Right ventricle myocardium superior (tissue), 1 donor: ENCODE measurements around the gene EP400. TPM values are rescaled to one million over a fixed set of nuclear protein-coding genes. Genes with fewer than 3 reads are reported as not detected.
A peak's percentile ranks its signal among the peaks of the same experiment; 100 is the strongest.
"Not testable (repeated sequence)": the region's sequence is repeated elsewhere in the genome, so short reads cannot be mapped to it uniquely, and the experiment has no call there.

ENCODE experiments used
- ATAC-seq: fragments of 200-7000 bp; cut with Tn5 transposase; one replicate; pipeline ENCODE4 v1.9.1; 2020; ENCODE audit warnings: mild to moderate bottlenecking; ENCODE audit not compliant: poor library complexity
- DNase-seq: peaks from one replicate; pipeline ENCODE4 v3.0.0-alpha.2; 2020
- intact Hi-C: fragments of 100-400 bp; cut with DNase I; formaldehyde crosslinking; loops from one replicate; pipeline ENCODE4 v1.11.2; 2022
- total RNA-seq: library from RNA; stranded (reverse); fragmentation: NEBNext Ultra II Directional; extraction: Animal tissue kit (Norgen Biotek cat#: 25700); gene quantifications from one replicate; pipeline ENCODE4 v1.2.1, GENCODE V29; 2021
- donor health status: DM: no; HTN: yes; CAD: no; lungs with severe emphysema.

The EP400 gene
- total RNA-seq, 1 donor from 2014 or later: 12.3 TPM

DNA sequence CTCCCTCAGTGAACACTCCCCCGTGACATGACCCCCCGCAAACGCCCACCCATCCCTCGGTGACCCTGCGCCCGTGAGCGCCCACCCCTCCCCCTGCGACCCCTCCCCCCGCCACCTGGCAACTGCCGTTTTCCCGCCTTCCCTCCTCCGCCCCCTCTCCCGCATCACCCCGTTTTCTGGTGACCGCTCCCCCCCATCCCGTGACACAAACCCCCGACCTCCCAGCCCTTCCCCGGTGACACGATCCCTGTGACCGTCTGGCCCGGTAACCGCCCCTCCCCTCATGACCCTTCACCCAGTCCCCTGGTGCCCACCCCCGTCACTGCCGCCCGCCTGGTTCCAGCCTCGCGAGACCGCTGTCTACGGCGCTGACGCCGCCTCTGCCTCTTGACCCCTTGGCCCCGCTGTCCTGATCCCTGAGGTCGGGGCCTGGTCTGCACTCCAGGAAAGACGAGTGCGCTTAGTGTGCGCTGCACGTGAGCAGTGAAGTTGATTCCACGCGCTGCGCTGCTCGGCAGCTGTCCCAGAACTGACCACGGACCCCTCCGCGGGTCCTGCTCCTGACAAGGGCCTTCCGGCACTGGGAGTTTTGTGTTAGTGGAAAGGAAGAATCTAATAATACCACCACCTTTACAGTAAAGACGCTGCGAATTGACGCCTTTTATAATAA lies 135.0 kb downstream of the EP400 start:
- peak; percentile 73 for ATAC-seq
- peak; percentile 83 for DNase-seq
- intact Hi-C loops: no loop called here

DNA sequence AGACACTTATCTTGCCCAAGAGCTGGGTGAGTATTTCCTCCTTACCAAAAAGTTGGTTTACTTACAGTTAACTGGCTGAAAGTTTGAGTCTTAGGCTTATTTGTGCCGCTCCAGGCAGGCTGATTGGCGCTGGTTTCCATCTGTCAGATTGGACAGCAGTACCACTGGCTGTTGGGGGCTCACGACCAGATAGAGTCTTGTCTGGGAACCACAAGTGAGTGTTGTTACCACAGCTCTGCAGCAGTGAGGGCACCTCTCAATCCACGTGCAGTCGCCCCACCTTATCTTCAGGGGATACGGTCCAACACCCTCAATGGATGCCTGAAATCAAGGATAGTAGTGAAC lies 135.5 kb downstream of the EP400 start:
- ATAC-seq: no peak

DNA sequence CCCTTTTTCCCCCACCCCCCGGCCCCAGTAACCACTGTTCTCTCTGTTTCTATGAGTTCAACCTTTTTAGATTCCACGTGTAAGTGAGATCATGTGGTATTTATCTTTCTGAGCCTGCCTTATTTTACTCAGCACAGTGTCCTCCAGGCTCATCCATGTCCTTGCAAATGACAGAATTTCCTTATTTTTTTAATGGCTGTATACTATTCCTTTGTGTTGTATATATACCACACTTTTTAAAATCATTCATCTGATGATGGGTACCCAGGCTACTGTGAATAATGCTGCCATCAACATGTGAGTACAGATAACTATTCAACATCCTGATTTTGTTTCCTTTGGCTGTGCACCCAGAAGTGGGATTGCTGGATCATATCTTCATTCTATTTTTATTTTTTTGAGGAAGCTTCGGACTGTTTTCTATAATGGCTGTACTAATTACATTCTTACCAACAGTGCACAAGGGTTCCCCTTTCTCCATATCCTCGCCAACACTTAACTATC lies 139.7 kb downstream of the EP400 start:
- ATAC-seq (no peak), DNase-seq (no peak)
- intact Hi-C loops: no loop called here

More for the DNA sequence above, 135.5 kb downstream of the EP400 start:
- intact Hi-C loops: no loop called here
- no peak for DNase-seq

DNA sequence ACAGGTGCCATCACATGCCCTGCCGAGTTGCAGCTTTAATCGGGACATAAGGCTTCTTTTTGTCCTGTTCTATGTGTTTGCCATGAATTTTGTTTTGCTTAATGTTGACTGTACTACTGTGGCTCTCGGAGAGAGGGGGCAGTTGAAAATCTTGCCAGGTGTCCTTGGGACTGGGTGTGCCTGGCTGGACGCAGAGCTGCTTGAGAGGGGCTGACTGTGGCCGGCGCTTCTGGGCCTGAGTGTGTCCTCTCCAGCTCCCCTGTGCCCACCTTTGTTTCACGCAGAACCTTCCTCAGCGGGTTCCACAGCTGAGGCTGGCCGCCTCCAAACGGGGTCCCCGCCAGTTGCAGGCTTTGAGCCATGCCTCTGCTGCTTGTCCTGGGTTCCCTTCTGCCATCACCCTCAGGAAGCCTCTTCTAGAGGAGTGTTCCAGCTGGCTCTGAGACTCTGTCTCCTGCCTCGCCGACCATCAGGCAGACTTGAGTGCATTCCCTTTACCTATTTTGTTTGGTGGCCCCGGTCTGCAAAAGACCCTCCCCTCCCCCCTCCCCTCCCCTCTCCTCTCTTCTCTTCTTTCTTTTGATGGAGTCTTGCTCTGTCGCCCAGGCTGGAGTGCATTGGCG lies 144.6 kb downstream of the EP400 start:
- DNase-seq: no peak
- intact Hi-C loops: no loop called here
- ATAC-seq: no peak

DNA sequence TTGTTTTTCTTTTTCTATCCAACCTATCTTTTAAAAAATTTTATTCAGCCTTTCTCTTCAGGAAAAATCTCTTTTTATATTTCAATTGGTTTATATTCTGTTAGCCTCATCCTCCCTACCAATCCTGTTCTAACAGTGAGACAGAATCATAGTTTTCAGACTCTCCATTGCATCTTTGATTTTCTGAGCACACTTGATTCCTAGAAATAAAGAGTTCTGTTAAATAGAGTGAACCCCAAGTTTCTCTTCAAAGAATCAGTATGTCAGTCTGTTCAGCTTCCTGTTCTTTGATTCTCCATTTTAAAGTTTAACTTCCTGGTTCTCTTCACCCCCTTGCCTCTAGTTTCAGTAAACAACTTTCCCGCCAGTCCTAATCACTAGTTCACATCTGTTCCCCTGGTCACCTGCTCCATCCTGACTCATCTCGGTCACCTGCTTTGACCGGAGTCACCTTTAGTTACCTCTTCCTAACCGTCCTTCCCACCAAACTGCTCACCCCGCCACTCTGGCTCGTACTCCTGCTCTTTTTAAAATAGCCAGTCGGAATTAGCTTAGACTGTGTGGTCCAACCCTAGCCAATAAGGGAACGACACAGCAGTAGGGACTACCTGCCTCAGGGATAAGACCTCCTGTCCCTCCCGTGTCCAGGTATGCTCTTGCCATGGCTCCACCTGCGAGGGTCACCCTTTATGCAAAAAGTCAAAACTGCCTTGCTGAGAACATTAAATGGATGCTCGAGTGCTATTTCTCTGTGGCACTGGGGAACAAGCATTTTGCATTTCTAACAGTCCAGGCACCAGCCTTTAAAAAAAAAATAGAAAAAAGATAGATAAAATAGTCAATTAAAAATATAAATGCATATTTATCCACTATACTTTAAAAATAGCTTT lies 146.0 kb downstream of the EP400 start:
- DNase-seq (no peak), ATAC-seq (no peak)
- intact Hi-C loops: no loop called here

DNA sequence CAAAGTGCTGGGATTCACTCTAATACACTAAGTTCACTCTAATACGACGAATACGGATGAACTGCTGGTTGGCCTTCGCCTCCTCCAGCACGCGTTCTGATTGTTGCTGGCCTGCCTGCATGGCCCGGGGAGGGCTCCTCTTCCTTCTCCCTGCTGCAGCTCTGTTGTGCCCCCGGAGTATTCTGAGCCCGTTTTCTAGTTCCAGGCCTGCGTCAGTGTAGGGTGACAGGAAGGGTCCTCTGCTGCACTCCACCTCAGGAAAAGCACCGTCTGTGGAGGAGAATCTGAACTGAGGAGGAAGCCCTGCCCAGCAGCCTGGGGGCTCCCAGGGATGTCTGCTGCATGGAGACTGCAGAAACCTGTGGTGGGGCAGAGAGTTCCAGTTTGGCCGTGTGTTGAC lies 150.0 kb downstream of the EP400 start:
- ATAC-seq (no peak), DNase-seq (no peak)
- intact Hi-C loops: no loop called here

DNA sequence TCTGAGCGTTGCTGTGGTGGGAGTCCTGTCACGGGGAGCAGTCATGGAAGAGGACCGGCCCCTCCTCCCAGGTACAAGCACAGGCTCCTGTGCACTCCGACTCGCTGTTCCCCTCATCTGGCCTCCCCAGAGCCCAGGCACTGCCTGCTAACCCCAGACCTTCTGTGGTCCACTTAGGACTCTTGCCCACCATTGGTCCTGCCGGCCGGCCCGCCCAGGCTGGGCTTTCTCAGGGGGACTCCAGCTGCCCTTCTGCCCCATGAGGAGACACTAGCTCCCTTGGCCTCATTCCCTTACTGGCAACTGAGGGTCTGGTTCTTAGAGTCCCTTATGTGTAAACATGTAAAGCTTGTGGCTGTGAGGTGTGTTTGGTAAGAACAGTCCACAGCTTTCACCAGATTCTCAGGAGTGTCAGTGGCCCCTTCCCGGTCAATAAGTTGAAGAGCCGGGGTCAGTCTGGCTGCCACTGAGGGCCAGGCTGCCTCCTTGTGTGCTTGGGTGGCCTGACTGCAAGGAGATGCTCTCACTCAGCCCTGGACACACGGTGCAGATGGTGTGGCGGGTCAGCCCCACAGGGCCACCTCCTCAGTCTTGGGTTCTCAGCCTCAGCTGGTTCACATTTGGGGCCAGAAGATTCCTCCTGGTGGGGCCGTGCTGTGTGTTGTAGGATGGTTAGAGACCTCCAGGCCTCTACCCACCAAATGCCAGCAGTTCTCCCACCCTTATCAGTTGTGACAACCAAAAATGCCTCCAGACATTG lies 150.7 kb downstream of the EP400 start:
- no peak for ATAC-seq
- intact Hi-C loops: no loop called here
- DNase-seq: no peak

DNA sequence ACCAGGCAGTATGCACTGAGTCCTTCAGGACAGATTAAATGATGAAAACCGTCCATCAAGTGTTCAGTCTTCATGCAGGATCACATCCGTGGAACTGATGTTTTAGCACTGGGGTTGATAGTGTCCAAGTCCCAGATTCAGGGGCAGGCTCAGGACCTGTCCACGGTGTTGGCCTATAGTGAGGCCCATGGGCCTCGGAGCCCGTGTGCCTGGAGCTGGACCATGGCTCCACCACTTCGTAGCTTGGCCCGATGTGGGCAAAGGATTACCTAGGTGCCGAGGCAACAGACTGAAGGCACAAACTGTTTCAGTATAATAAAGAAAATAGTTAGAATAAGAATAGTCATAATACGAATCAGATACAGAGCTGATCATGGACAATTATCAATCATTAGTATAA lies 152.6 kb downstream of the EP400 start:
- DNase-seq: no peak
- intact Hi-C loops: no loop called here
- no peak for ATAC-seq

GRCh38 chr12:132103072-132103471 lies 153.3 kb downstream of the EP400 start:
- intact Hi-C loops, ATAC-seq, DNase-seq: not testable (repeated sequence)

DNA sequence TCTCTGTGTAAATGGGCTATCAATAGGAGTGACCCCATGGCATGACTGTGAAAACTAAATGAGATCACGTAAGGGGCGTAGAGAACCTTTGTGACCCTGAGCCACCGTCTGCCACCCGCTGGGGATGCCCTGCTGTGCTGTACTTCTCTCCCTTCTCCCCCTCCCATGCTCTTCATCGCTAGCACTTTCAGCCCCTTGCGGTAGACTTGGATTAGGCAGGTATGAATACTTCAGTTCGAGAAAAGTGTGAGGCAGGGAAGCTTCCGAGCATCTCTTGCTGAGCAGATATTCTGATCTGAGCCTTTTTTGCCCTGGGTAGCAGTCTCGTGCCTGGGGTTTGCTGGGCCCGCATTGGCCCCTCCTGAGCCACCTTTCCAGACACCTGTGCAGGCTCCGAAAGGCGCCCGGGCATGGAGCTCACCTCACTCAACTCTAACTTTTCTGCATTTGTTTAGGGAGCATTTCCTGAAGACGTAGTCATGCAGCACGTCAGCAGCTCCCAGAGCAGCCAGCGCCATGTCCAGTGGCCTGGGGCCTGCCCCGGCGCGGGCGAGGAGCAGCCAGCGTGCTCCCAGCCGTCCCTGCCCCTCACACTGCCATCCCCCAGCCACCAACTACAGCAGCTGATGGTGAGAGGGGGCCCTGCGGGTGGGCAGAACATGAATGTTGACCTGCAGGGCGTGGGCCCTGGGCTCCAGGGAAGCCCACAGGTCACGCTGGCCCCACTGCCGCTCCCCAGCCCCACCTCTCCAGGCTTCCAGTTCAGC lies 154.0 kb downstream of the EP400 start:
- ATAC-seq (no peak), DNase-seq (no peak)
- intact Hi-C loops: no loop called here

- ATAC-seq: no peak
- intact Hi-C loops: no loop called here
- DNase-seq: no peak
Observed at GRCh38 chr12:132105467-132105866, 155.7 kb downstream of the EP400 start.

DNA sequence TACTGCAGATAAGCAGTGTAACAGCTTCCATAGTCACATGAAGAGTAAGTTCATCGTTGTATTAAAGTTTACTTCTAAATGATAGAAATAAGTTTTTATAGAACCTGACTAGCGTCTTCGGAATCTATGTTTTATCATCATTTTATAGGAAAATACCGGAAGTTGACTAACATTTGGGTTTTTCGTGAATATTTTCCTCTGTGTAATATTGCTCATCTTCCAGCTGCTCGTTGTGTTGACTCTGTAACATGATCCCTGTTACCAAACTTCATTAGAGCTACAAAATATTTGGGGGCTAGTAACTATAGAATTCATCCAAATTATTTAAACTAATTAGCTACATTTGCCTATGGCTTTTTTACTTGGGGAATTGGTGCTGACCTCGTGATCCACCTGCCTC lies 157.2 kb downstream of the EP400 start:
- intact Hi-C loops: no loop called here
- DNase-seq (no peak), ATAC-seq (no peak)

- no peak for DNase-seq
- intact Hi-C loops: no loop called here
- ATAC-seq: no peak
Observed at GRCh38 chr12:132108211-132108832, 158.6 kb downstream of the EP400 start.

DNA sequence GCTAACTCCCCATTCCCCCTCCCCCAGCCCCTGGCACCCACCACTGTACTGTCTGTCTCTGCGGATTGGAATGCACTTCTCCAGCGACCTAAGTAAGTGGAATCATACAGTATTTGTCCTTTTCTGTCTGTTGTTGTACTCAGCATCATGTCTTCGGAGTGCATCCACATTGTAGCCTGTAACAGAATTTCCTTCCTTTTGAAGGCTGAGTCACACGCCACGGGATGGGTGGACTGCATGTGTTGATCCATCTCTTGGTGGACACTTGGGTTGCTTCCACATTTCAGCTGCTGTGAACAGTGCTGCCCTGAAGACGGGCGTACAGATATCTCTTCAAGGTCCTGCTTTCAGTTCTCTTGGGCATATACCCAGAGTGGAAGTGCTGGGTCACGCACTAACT lies 160.0 kb downstream of the EP400 start:
- ATAC-seq (no peak), DNase-seq (no peak)
- intact Hi-C loops: no loop called here

DNA sequence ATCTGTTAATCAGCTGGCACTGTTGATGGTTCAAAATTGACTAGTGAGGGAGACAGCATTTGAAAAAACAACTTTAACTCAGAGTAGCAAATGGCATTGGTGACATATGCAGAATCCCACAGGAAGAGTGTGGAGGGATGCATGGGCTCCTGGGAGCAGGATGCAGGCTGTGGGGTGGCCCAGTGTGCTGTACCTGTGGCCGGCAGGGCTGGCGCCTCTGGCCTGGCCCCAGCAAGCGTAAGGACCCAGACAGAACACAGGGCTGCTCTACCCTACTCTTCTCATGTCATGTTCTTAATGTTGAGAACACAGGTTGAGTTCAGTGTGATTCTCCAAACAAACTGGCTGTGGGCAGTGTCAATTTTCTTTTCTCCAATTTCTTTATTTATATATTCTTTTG lies 160.9 kb downstream of the EP400 start:
- intact Hi-C loops: no loop called here
- ATAC-seq (no peak), DNase-seq (no peak)

GRCh38 chr12:132111654-132112304 lies 162.0 kb downstream of the EP400 start:
- DNase-seq (no peak), ATAC-seq (no peak)
- intact Hi-C loops: no loop called here

DNA sequence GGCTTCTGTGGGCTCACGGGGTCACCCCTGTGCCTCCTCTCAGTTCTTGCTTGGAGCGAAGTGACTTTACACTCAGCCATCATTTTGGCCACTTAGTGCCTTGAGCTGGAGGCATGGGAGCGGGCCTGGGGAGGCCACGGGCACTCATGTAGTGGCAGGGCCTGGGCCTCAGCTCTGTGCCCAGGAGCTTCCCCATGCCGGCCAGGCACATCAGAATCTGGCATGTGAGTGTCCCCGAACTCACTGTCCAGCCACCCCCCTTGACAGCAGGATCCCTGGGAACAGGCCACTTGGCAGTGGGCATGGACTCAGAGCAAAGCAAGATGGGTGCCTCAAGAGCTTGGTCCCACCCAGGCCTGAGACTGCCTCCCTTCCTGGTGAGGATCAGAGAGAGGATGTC lies 164.9 kb downstream of the EP400 start:
- intact Hi-C loops: no loop called here
- no peak for DNase-seq
- ATAC-seq: no peak
